ENCODE results near the gene SARS2. TPM values are rescaled to one million over a fixed set of nuclear protein-coding genes. Genes with fewer than 3 reads are reported as not detected.

SARS2 gene
- total RNA-seq, 1 donor from 2014 or later, result 21.6 TPM

GRCh38 chr19:38904581-38905539, 25.7 kb downstream of the SARS2 start:
- intact Hi-C loops (cut with DNase I), result no loop called here
- ATAC-seq, result no peak

GRCh38 chr19:38901683-38902082, 28.9 kb downstream of the SARS2 start:
- Histone ChIP-seq H3K27me3 (no peaks in the 10 kb centered on the region), H3K9me3 (no peaks in the 10 kb centered on the region), H3K4me1 (peaks cover 25% of the 10 kb centered on the region), H3K36me3 (peaks cover 15% of the 10 kb centered on the region), H3K27ac (no peak overlapping the region), H3K4me3 (no peak overlapping the region)
- ATAC-seq, result no peak
- DNase-seq, result no peak
- intact Hi-C loops (cut with DNase I), result no loop called here
- no peak for TF ChIP-seq CTCF (IDR thresholded peaks at IDR 0.05)

More at GRCh38 chr19:38904581-38905539, 25.7 kb downstream of the SARS2 start:
- DNase-seq, result no peak
- no peak for TF ChIP-seq CTCF (IDR thresholded peaks at IDR 0.05)
- Histone ChIP-seq H3K36me3 (peaks cover 30% of the 10 kb centered on the region), H3K9me3 (no peaks in the 10 kb centered on the region), H3K4me3 (no peak overlapping the region), H3K27ac (no peak overlapping the region), H3K27me3 (no peaks in the 10 kb centered on the region), H3K4me1 (peaks cover 8% of the 10 kb centered on the region)

DNA sequence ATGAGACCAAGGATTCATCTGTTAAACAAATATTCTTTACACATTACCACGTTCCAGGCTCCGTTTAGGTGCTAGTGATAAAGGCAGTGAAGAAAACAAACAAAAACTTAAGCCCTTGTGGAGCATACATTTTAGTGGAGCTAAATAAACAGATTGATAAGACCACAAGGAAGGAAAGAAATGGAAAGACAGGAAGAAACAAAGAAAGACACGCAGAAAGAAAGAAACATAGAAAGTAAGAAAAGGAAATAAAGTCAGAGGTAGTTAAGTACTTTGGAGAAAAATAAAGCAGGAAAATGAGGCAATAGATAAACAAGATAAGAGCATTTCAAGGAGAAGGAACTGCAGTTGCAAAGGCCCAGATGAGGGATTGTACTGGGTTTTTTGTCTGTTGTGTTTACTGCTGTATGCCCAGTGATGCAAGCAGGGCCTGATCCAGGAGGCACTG, 29.8 kb downstream of the SARS2 start:
- Histone ChIP-seq H3K4me3 (peak overlapping the region; percentile 96), H3K9me3 (no peaks in the 10 kb centered on the region), H3K27ac (peak overlapping the region; percentile 96), H3K4me1 (peaks cover 25% of the 10 kb centered on the region), H3K27me3 (no peaks in the 10 kb centered on the region), H3K36me3 (peaks cover 9% of the 10 kb centered on the region)
- ATAC-seq (no peak), DNase-seq (no peak)
- intact Hi-C loops (cut with DNase I), result no loop called here
- TF ChIP-seq CTCF (IDR thresholded peaks at IDR 0.05), result no peak

- Histone ChIP-seq H3K27me3 (no peaks in the 10 kb centered on the region), H3K4me1 (peaks cover 25% of the 10 kb centered on the region), H3K36me3 (peaks cover 3% of the 10 kb centered on the region), H3K27ac (peak overlapping the region; percentile 96), H3K9me3 (no peaks in the 10 kb centered on the region), H3K4me3 (peak overlapping the region; percentile 96)
- intact Hi-C loops (cut with DNase I), result no loop called here
- DNase-seq (no peak), ATAC-seq (no peak)
- no peak for TF ChIP-seq CTCF (IDR thresholded peaks at IDR 0.05)
Observed at GRCh38 chr19:38900202-38900629, 30.3 kb downstream of the SARS2 start.

GRCh38 chr19:38899447-38900201, 30.9 kb downstream of the SARS2 start, which contains the start of the genes NFKBIB and SIRT2:
TSS of gene NFKBIB (plus strand) at chr19:38899969. CDS start at chr19:38900033, 64 bp downstream.
TSS of gene SIRT2 (minus strand) at chr19:38899618. CDS start at chr19:38899521, 97 bp downstream.
- ATAC-seq, result peak; percentile 98
- DNase-seq, result peak; percentile 99
- peaks cover 25% of the 10 kb centered on the region for H3K4me1 ChIP-seq

More at GRCh38 chr19:38899447-38900201, 30.9 kb downstream of the SARS2 start, which contains the start of the genes NFKBIB and SIRT2:
- H3K27ac ChIP-seq, result peak within 1 kb of the TSS; percentile 96
- peak within 1 kb of the TSS; percentile 96 for H3K4me3 ChIP-seq
- TF ChIP-seq CTCF (IDR thresholded peaks at IDR 0.05), result no peak
- intact Hi-C loops (cut with DNase I), result no loop called here
- H3K36me3 ChIP-seq, result no peaks in the 10 kb centered on the region
- no peaks in the 10 kb centered on the region for H3K9me3 ChIP-seq
- no peaks in the 10 kb centered on the region for H3K27me3 ChIP-seq
